Esophagus (tissue), 2 donors: Measurements from ENCODE around the gene IL1RL2. TPM values are rescaled to one million over a fixed set of nuclear protein-coding genes. Genes with fewer than 3 reads are reported as not detected.

Source experiments
- H3K27ac ChIP-seq, 2 donors: one replicate each; pipeline ENCODE4 v1.5.1; 2013; ENCODE audit warnings: low read depth in 2 of 2, mild to moderate bottlenecking in 2 of 2, inconsistent platforms in 1 of 2, low read length in 1 of 2, moderate library complexity in 1 of 2
- H3K27me3 ChIP-seq, 2 donors: one replicate each; pipeline ENCODE4 v1.6.1; 2013; ENCODE audit warnings: low read length in 2 of 2, control low read depth in 1 of 2, mild to moderate bottlenecking in 1 of 2; ENCODE audit not compliant: insufficient read depth in 2 of 2, control insufficient read depth in 1 of 2
- H3K36me3 ChIP-seq, 2 donors: one replicate each; pipeline ENCODE4 v1.6.1; 2013; ENCODE audit warnings: low read length in 1 of 2; ENCODE audit not compliant: control insufficient read depth in 2 of 2, insufficient read depth in 2 of 2
- H3K4me1 ChIP-seq, 2 donors: one replicate each; pipeline ENCODE4 v1.6.1; 2013; ENCODE audit warnings: low read length in 1 of 2; ENCODE audit not compliant: control insufficient read depth in 2 of 2, insufficient read depth in 2 of 2
- H3K4me3 ChIP-seq, 2 donors: one replicate each; pipeline ENCODE4 v1.5.1; 2013; ENCODE audit warnings: low read length in 2 of 2, mild to moderate bottlenecking in 2 of 2, low read depth in 1 of 2, moderate library complexity in 1 of 2
- H3K9me3 ChIP-seq, 2 donors: one replicate each; pipeline ENCODE4 v1.6.1; 2013; ENCODE audit warnings: mild to moderate bottlenecking in 2 of 2, low read depth in 1 of 2, low read length in 1 of 2, moderate library complexity in 1 of 2; ENCODE audit not compliant: control insufficient read depth in 2 of 2, insufficient read depth in 1 of 2
- WGBS, 2 donors: extraction: QIAGEN DNeasy Blood & Tissue Kit; methylation state at CpG; one replicate each; pipeline ENCODE4 v1.1.7; 2013; 5-methylcytosine and 5-hydroxymethylcytosine counted together
- polyA plus RNA-seq, 2 donors: library from polyadenylated mRNA; stranded (reverse); fragments of 200-250 nt; gene quantifications; one replicate each; pipeline ENCODE4 v1.2.3, GENCODE V29; 2013
- donor health status: healthy with polysubstance abuse.
- donor health status: Bipolar disorder and iron deficiency.

The IL1RL2 gene
- polyA plus RNA-seq, 2 donors = 5.0 to 6.1 TPM

DNA sequence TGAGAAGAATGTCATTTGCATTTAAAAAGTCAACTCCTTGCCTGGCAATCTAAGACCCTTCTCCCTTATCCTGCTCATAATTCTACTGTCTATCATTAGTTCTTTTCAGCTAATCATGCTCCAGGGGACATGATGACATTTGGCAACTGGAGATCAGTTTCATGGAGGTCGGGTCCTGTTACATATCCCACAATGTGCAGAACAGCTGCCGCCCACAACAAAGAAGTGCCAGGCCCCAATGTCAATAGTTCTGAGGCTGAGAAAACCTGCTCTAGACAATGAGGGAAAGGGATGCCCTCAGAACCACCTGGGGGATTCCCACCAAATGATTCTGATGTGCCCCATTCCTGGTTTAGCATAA is 71.2 kb downstream of the IL1RL2 start:
- H3K27ac ChIP-seq = no peak overlapping the region
- H3K27me3 ChIP-seq = no peaks in the 10 kb centered on the region
- H3K4me1 ChIP-seq = no peaks in the 10 kb centered on the region
- no peak overlapping the region for H3K4me3 ChIP-seq
- H3K36me3 ChIP-seq = no peaks in the 10 kb centered on the region
- H3K9me3 ChIP-seq = no peaks in the 10 kb centered on the region
- 76 to 85% methylated on average over 2 of the region's 2 CpGs for whole genome bisulfite sequencing, 2 donors

- H3K4me3 ChIP-seq = no peak overlapping the region
- no peak overlapping the region for H3K27ac ChIP-seq
- WGBS, 2 donors = 75 to 77% methylated on average over 3 of the region's 3 CpGs
- no peaks in the 10 kb centered on the region for H3K4me1 ChIP-seq
- no peaks in the 10 kb centered on the region for H3K27me3 ChIP-seq
- H3K36me3 ChIP-seq = no peaks in the 10 kb centered on the region
- no peaks in the 10 kb centered on the region for H3K9me3 ChIP-seq
Observed at GRCh38 chr2:102258386-102259074, 71.7 kb downstream of the IL1RL2 start.

DNA sequence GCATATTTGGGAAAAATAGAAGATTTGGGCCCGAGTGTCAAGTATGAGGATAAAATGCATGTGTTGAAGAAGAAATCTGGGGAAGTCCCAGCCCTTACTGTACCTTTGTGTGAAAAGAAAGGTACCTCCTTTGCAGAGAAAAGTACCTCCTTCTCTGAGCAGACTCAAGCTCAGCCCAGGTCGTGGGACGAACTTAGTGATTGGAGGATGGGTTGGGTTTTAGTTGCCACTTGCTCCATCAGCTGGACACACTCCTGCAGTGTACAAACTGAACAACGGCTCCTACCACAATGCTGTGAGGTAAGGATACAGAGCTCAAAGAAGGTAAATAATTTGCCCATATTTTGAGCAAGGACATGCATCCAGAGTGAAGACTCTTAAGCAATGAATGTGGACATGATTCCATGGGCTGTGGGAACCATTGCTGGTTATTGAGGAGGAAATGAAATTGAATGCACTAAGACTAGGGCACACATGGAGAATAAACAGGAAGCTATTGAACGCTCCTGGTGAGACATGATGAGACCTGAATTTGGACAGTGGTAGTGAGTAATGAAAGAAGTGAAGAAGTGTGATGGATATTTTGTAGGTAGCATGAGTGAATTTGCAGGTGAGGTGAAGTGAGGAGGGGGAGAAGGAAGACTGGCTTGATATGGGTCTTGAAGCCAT is 74.8 kb downstream of the IL1RL2 start:
- 81 to 85% methylated on average over 5 of the region's 5 CpGs for WGBS, 2 donors
- Histone ChIP-seq H3K4me3 (no peak overlapping the region), H3K9me3 (no peaks in the 10 kb centered on the region), H3K4me1 (no peaks in the 10 kb centered on the region), H3K27ac (no peak overlapping the region), H3K27me3 (no peaks in the 10 kb centered on the region), H3K36me3 (no peaks in the 10 kb centered on the region)

DNA sequence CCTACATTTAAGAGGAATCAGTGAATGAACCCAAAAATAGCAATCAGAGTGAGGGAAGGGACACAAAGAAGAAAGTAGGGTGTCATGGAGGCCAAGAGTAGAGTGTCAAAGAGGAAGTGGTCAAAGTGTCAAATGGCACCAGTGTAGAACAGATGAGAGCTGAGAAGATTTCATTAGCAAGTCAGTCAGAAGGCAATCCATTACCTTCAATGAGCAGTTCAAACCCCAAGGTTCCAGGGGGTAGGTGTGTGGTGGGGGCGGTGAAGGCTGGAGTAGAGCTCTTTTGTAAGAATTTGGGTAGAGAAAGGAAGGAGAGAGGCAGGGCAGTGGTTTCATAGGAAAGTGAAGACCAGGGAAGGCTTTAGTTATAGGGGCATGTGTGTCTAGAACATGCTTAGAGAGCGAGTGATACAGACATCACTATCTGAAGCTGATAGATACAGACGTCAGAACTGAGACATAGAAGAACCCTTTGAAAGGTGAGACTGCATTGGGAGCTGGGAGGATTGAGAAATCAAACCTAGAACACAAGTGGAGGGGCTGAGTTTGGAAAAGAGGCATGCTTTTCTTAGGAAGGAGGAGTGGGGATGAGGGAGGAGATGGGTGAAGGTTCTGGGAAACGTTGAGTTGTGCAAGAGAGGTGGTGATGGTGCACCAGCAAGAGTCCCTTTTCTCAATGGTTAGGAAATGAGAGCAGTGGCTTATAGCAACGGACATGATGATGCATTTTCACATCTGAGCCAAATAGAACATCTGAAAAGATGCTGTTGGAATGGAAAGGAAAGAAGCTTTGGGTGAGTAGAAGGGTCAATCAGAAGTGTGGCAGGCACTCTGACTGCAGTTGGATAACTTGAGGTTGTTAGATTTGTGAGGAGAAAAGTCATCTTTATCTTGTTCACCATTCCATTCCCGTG is 75.7 kb downstream of the IL1RL2 start:
- Histone ChIP-seq H3K9me3 (no peaks in the 10 kb centered on the region), H3K27ac (no peak overlapping the region), H3K4me3 (no peak overlapping the region), H3K4me1 (no peaks in the 10 kb centered on the region), H3K36me3 (no peaks in the 10 kb centered on the region), H3K27me3 (no peaks in the 10 kb centered on the region)
- WGBS, 2 donors = 78% methylated on average over 6 of the region's 6 CpGs

- WGBS, 2 donors = 77 to 80% methylated on average over 2 of the region's 2 CpGs
- H3K9me3 ChIP-seq = no peaks in the 10 kb centered on the region
- H3K4me3 ChIP-seq = no peak overlapping the region
- H3K27ac ChIP-seq = no peak overlapping the region
- H3K4me1 ChIP-seq = no peaks in the 10 kb centered on the region
- no peaks in the 10 kb centered on the region for H3K27me3 ChIP-seq
- no peaks in the 10 kb centered on the region for H3K36me3 ChIP-seq
Observed at GRCh38 chr2:102264952-102265351, 78.1 kb downstream of the IL1RL2 start.

DNA sequence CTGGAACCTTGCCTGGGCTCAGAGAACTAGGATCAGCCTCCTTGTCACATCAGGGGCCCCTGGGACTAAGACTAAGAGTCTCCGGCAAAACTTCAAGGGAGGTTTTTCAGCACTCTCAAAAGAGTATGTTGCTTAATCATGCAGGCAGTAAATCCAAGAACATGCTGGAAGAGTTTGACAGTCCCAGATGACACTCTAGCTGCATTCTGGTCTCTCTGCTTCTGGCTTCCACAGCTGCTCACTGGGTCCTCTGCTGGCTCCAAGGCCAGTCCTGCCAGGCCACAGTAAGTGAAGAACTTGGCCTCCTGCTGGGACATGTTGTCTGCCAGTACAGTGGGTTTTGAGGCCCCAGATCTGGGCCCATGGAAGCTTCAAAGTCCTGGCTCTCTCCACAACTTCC is 79.4 kb downstream of the IL1RL2 start:
- Histone ChIP-seq H3K4me3 (no peak overlapping the region), H3K36me3 (no peaks in the 10 kb centered on the region), H3K9me3 (no peaks in the 10 kb centered on the region), H3K4me1 (no peaks in the 10 kb centered on the region), H3K27me3 (no peaks in the 10 kb centered on the region), H3K27ac (no peak overlapping the region)
- 90% methylated on average over 1 of the region's 1 CpG for WGBS, 2 donors

DNA sequence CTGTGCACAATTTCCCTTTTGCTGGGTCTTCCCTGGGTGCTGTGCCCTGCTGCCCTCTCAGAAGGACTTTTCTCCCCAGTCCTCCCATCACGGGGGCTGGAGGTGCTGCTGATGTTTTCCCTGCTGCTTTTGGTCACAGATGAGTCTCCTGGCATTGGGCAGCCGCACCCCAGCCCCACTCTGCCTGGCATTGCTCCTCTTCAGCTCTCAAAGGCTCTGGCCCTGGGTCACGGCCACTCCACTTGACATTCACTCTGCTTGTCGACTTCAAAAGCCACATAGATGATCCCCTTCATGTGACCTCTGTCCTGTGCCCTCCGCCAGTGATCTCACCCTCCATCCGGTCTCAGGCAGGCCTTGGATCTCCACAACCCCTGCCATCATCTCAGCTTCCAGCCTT is 81.0 kb downstream of the IL1RL2 start:
- H3K4me3 ChIP-seq = no peak overlapping the region
- 76 to 80% methylated on average over 6 of the region's 6 CpGs for WGBS, 2 donors
- no peaks in the 10 kb centered on the region for H3K27me3 ChIP-seq
- H3K27ac ChIP-seq = no peak overlapping the region
- no peaks in the 10 kb centered on the region for H3K9me3 ChIP-seq
- H3K36me3 ChIP-seq = no peaks in the 10 kb centered on the region
- no peaks in the 10 kb centered on the region for H3K4me1 ChIP-seq

GRCh38 chr2:102268510-102269199 is 81.8 kb downstream of the IL1RL2 start:
- Histone ChIP-seq H3K36me3 (no peaks in the 10 kb centered on the region), H3K4me1 (no peaks in the 10 kb centered on the region), H3K27ac (no peak overlapping the region), H3K27me3 (no peaks in the 10 kb centered on the region), H3K4me3 (no peak overlapping the region), H3K9me3 (no peaks in the 10 kb centered on the region)
- WGBS, 2 donors = 93 to 95% methylated on average over 4 of the region's 4 CpGs

GRCh38 chr2:102269200-102269524 is 82.3 kb downstream of the IL1RL2 start:
- no peak overlapping the region for H3K4me3 ChIP-seq
- no peaks in the 10 kb centered on the region for H3K4me1 ChIP-seq
- H3K36me3 ChIP-seq = no peaks in the 10 kb centered on the region
- no peak overlapping the region for H3K27ac ChIP-seq
- no peaks in the 10 kb centered on the region for H3K27me3 ChIP-seq
- WGBS, 2 donors = 87 to 93% methylated on average over 4 of the region's 4 CpGs
- H3K9me3 ChIP-seq = no peaks in the 10 kb centered on the region
